DMS 273 treated with DMSO at 0.1 percent for 48 hours (cell line): ENCODE measurements around the gene NUDT22.

Experiments
- DNase-seq: peaks from one replicate; lab custom pipeline; 2025; lab: John Stamatoyannopoulos, UW

NUDT22 gene

DNA sequence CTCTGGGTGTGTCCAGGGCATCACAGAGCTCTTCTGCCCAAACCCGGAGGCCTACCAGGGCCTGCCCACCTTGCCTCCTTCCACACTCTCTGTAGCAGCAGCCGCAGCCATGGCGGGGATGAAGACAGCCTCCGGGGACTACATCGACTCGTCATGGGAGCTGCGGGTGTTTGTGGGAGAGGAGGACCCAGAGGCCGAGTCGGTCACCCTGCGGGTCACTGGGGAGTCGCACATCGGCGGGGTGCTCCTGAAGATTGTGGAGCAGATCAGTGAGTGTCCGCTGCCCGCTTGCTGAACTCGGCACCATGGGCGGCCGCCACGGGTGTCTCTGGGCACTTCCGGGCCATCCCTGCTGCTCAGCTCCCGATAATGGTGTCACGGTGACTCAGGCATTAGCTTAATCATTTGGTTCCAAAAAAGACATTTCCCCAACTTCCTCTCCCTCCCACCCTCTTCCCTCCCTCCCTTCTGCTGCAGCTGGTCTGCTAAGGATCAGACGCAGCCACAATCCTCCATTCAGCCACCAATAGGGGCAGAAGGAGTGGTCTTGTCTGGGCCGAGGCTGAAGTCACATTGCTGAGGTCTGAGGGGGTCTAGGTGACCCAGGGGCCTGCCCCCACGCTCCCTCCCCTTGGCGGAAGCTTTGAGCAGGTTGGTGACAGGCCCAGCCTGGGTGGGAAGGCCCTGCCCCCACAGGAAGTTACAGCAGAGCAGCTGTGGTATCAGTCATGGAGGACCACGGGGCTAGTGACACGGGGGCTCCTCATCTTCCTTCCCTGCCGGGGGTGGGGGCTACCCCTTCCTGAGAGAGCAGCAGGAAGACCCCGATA lies 18.6 kb upstream of the NUDT22 start:
- no peak for DNase-seq

DNA sequence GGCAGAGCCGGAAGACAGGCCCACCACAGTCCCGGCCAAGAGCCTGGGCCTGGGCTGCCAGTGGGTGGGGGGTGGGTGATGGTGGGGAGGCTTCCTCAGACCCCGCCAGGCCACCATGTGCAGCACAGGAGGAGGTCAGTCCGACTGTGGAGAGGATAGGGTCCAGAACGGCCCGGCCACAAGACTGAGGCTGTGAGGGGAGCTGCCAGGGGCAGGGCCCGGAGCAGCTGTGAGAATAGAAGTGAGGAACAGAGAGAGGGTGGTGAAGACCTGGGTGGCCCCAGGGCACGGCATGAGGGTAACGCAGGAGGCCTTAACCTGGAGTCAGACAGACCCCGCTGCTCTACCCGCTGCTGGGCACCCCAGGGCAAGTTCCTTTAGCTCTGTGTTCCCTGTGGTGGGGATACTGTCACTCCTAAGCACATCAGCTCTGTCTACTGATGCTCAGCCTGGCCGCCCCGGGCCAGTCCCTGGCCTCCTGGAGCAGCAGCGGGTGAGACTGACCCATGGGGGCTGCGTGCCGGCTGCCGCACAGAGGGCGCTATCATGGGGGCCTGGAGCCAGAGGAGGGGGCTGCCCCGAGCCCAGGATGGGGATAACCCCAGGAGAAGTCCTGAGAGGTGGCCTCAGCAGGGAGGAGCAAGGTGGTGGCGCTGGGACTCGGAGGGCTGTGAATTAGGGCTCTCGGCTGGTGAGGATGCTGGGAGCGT lies 17.8 kb upstream of the NUDT22 start:
- DNase-seq, result no peak

DNA sequence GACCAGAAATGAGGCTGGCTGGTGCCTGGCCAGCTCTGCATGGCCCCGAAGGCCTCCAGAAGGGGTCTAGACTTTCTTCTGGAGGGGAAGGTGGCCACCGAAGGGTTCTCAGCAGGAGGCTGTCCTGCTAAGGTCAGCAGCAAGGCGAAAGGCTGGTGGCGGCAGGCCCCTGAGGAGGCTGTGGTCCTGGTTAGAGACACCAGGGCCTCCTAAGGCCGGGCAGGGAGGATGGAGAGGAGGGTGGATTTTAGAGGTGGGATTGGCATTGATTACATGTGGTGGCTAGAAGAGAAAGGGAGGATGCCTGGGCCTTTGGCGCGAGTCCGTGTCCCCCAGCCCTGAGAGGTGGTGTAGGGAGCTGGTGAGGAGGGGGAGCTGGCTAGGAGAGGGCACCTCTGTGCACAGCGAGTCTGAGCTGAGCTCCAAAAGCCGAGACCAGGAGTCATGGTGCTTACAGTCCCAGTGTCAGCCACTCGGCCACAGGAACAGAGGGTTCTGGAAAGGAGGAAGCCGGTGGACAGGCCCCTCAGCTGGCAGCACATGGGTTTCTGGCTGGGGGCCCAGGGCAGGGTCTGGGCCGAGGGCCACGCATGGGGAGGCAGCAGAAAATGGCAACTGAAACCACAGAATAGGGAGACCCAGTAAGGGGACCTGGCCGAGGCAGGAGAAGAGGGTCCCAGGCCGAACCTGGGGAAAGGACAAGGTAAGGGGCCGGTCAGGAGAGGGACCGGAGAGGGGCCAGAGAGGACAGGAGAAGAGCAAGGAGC lies 17.1 kb upstream of the NUDT22 start:
- DNase-seq, result no peak

DNA sequence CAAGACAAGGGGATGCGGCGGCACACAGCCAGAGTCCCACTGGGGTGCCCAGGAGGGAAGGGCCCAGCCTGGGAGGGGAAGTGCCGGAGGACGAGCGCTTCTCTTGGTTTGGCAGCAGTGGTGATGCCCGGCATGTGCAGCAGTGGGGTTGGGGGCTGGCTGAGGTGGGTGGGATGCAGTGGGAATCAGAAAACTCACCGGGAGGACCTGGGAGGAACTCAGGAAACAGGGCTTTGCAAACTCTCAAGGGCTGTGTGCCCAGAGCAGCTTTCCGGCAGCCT lies 16.6 kb upstream of the NUDT22 start:
- DNase-seq, result no peak

DNA sequence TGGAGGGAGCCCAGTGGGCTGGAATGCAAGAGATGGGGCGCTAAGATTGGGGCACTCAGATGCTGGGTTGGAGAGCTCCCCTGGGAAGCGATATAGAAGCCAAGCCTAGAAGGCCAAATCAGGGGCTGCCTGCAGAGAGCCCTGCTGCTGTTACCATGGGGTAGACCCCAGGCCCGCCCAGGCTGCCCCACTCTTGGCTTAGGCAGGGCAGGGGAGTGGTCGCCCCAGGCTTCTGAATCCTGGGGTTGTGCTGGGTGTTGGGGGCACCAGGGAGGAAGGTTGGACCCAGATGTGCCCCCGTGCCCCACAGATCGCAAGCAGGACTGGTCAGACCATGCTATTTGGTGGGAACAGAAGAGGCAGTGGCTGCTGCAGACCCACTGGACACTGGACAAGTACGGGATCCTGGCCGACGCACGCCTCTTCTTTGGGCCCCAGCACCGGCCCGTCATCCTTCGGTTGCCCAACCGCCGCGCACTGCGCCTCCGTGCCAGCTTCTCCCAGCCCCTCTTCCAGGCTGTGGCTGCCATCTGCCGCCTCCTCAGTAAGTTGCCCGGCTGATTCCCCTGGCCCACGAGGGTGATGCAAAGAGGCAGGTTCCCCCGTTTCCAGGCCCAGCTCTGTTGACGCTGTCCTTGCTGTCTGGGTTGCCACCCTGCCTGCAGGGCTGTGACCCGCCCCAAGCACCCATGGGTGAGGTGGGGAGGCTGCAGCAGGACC lies 15.6 kb upstream of the NUDT22 start:
- no peak for DNase-seq

DNA sequence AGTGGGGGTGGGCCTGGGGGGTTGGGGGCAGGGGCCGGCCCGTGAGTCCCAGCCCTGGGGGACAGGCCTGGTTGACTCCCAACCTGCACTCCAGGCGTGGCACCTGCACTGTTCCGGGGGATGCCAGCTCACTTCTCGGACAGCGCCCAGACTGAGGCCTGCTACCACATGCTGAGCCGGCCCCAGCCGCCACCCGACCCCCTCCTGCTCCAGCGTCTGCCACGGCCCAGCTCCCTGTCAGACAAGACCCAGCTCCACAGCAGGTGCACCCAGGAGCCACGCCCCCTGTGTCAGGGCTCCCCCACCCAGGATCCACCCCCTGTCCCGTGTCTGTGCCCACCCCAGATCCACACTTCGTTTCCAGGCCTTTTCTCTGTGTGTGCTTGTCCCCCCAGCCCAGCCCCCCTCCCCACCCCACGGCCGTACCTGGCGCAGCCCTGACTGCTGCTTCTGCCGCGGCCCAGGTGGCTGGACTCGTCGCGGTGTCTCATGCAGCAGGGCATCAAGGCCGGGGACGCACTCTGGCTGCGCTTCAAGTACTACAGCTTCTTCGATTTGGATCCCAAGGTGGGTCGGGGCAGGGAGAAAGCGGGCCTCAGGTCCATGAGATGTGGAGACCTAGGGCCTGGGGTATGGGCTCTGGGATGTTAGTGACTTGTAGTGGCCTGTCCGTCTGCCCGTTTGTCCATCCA lies 14.7 kb upstream of the NUDT22 start:
- DNase-seq, result no peak

DNA sequence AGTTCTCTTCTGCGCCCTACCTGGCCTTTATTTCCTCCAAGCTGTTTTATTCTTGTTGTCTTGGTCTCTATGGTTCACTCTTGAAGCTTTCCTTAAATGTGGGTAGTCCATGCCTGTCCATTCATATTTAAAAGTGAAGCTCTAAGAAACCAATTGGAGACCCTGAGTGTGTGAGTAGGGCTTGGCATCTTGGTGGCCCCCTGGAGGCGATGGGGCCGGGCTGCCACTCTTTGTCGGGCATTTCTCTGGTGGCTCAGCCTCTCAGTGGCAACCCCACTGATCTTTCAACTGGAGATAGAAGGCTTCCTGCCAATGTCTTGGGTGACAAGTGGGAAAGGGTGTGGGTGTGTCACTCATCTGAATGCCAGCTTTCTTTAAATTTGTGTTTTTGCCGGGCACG lies 9.2 kb upstream of the NUDT22 start:
- no peak for DNase-seq

DNA sequence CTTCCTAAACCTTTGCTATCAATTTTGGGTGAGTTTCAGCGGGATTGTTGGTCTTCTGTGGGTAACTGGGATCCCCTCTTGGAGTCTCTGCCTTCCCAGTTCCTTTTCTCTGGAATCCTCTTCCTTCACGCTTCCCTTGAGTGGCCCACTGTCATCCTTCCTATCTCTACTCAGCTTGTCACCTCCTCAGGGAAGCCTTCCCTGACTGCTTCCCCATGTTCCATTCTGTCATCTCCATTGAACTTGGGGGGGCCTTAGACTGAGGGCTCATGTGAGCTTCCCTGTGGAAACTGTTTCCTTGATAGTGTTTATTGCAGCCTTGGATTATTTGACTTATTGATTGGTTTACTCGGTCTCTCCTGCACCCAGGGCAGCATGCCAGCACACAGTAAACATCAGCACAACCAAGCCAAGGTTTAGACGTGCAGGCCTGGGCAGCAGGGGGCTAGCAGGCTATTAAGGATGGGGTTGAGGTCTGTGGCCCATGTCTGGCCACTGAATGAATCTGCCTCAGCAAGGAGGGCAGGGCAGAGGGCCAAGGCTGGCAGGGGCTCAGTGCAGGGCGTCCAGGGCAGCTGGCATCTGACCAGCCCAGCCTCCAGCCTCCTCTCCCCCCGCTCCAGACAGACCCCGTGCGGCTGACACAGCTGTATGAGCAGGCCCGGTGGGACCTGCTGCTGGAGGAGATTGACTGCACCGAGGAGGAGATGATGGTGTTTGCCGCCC lies 7.3 kb upstream of the NUDT22 start:
- no peak for DNase-seq

DNA sequence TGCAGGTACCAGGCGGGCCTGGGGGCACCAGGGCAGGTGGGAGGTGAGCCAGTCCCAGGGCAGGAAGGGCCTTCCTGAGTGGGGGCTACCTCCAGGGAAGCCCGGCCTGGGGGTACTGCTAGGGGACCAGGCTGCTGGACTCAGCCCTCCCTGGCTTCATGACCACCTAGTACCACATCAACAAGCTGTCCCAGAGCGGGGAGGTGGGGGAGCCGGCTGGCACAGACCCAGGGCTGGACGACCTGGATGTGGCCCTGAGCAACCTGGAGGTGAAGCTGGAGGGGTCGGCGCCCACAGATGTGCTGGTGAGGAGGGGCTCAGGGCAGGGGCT lies 6.8 kb upstream of the NUDT22 start:
- no peak for DNase-seq

DNA sequence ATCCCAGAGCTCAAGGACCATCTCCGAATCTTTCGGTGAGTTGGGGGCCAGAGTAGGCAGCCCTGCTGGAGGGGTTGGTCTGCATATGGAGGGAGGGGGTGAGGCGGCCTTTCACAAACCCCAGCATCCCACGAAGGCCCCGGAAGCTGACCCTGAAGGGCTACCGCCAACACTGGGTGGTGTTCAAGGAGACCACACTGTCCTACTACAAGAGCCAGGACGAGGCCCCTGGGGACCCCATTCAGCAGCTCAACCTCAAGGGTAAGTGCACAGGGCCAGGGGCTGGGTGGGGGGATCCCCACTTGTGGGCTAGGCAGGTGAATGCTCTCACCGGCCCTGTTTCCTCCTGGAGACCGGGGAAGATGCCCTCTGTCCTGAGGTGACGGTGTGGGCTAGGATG lies 6.3 kb upstream of the NUDT22 start:
- DNase-seq, result no peak

DNA sequence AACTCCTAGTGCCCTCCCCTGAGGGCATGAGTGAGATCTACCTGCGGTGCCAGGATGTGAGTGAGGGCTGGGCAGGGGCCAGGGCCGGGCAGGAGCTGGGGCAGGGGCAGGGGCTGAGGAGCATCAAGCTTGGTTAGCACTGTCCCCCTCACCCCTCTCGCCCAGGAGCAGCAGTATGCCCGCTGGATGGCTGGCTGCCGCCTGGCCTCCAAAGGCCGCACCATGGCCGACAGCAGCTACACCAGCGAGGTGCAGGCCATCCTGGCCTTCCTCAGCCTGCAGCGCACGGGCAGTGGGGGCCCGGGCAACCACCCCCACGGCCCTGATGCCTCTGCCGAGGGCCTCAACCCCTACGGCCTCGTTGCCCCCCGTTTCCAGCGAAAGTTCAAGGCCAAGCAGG lies 5.8 kb upstream of the NUDT22 start:
- no peak for DNase-seq

DNA sequence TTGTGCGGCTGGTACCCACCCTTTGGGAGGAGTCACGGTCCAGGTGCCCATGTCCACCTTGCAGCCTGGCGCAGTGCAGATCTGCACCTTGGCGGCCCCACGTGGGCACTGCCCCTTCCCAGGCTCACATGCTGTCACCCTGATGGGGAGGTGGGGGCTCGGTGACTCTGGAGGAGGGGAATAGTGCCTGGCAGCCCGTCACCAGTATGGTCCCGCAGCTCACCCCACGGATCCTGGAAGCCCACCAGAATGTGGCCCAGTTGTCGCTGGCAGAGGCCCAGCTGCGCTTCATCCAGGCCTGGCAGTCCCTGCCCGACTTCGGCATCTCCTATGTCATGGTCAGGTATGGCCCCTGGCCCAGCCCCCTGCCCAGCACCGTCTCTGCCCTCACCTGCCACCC lies 5.3 kb upstream of the NUDT22 start:
- no peak for DNase-seq

DNA sequence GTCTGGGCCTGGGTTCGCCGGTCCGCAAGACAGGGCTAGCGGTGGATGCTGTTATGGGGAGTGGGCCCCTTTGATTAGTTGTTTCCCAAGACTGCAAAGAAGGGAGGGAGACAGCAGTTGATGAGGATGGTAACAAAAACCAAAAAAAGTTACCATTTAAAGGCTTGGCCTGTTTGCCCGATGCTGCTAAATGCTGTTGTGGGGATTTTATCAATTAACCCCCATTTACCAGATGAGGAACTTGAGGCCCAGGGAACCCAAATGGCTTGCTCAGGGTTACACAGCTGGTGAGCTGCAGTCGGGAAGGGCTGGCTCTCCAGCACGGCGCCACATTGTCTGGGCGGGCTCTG lies 3.4 kb upstream of the NUDT22 start:
- DNase-seq, result peak; percentile 29

DNA sequence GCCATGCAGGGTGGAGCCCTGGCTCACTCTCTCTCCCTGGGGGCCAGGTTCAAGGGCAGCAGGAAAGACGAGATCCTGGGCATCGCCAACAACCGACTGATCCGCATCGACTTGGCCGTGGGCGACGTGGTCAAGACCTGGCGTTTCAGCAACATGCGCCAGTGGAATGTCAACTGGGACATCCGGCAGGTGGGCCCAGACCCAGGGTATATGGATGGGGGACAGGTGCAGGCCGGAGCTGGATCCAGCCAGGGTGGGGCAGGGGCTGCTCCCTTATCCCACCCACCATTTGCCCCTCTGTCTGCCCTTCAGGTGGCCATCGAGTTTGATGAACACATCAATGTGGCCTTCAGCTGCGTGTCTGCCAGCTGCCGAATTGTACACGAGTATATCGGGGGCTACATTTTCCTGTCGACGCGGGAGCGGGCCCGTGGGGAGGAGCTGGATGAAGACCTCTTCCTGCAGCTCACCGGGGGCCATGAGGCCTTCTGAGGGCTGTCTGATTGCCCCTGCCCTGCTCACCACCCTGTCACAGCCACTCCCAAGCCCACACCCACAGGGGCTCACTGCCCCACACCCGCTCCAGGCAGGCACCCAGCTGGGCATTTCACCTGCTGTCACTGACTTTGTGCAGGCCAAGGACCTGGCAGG lies 2.9 kb upstream of the NUDT22 start:
- no peak for DNase-seq

DNA sequence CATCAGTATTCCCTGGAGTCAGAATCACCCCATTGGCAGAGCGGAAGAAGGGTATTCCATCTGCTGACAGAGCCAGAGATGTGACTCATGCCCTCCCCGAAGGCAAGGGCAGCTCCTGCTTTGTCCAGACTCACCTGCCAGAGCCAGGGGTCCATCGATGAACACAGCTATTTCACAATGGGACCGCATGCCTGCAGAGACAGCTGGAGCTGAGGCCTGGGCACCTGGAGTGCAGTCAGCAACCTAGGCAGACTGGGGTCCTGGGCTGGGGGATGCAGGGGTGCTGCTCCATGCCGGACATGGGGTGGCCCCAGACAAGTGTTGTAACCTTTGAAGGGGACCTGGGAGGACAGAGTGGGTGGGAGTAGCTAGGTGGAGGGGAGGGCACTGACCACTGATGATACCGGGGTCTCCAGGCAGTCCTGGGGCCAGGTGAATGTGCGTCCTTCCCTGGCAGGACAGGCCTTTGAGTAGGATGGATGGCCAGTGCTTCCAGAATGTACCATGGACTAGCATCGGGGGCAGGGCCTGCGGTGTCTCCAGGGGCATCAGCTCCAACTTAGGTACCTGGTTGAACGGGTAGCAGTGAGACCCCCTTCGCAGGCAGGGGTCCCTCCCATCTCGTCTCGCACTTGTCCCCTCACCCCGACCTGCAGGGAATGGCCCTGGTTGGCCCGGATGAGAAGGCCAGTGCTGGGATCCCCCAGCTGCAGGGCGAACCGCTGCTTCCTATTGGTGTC lies 1.8 kb upstream of the NUDT22 start:
- no peak for DNase-seq

DNA sequence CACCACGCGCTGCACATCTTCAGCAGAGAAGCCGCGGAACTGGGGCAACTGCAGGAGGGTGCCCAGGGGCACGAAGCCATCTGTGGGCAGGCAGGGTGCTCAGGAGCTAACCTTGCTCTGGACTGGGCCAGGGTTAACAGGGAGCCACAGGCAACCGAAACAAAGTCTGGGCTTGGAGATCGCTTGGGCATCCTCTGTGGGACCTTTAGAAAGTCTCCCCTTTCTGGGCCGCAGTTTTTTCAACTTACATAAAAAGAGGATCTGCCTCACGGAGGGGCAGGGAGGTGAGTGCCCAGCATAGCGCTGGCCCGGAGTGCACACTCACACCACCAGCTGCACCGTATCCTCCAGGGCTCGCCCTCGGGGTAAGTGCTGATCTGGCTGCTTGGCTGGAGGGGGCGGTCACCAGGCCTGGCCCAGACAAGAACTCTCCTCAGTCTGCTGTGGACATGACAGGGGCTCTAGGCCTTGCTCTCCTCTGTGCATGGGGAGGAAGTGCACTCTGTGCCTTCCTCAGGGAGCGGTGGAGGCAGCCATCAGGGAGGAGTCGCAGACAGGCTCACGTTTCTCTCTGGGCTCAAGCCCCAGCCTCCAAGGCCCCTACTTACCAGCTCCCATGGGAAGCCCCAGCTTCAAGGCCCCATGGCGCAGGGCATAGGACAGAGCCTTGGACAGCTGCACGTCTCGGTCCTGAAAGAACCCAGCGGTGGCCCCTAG lies 1.0 kb upstream of the NUDT22 start:
- DNase-seq, result no peak

DNA sequence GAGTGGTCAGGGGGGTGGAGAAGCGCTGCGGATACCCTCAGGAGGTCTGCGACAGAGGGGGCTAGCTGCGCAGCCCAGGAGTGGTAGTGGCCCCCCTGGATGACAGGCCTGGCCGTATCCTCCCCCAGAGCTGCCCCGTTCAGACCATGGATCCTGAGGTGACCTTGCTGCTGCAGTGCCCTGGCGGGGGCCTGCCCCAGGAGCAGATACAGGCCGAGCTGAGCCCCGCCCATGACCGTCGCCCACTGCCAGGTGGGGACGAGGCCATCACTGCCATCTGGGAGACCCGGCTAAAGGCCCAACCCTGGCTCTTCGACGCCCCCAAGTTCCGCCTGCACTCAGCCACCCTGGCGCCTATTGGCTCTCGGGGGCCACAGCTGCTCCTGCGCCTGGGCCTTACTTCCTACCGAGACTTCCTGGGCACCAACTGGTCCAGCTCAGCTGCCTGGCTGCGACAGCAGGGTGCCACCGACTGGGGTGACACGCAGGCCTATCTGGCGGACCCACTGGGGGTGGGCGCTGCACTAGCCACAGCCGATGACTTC lies 505 bp downstream of the NUDT22 start:
- no peak for DNase-seq

DNA sequence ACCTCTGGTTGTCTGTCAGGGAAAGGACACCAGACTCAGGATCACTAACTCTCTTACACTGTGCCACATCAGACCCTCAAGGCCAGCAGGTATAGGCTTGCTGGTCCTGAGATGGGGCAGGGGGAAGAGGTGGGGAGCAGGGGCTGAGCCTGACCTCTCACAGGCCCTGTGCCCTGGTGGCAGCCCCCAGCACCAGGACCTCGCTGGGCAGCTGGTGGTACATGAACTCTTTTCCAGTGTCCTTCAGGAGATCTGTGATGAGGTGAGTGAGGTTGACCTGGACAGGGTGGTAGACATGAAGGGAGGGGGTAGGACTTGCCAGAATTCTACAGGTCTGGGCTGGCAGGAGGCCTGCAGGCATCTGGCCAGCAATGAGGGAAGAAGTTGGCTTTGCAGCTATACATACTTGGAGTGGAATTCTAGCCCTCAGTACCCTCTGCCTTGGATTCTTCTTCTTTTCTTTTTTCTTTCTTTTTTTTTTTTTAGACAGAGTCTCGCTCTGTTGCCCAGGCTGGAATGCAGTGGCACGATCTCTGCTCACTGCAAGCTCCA lies 1.4 kb downstream of the NUDT22 start:
- DNase-seq, result no peak
